HG03095 (cell line): ENCODE data around the gene AGPS.

Source experiments
- ATAC-seq: cut with Tn5 transposase; IDR thresholded peaks from one replicate; pipeline ENCODE4 v1.9.1; 2021; ENCODE audit warnings: moderate library complexity; ENCODE audit not compliant: unreplicated experiment

AGPS gene

GRCh38 chr2:177383935-177384334, 8.6 kb upstream of the AGPS start:
- ATAC-seq = no peak

- ATAC-seq = no peak
Observed at GRCh38 chr2:177385151-177385550, 7.4 kb upstream of the AGPS start.

GRCh38 chr2:177391822-177392372, 676 bp upstream of the AGPS start:
- ATAC-seq = no peak

- no peak for ATAC-seq
Observed at GRCh38 chr2:177393203-177393755, 706 bp downstream of the AGPS start.

GRCh38 chr2:177393824-177394593, 1.4 kb downstream of the AGPS start:
- no peak for ATAC-seq

- no peak for ATAC-seq
Observed at GRCh38 chr2:177394594-177394973, 2.0 kb downstream of the AGPS start.

GRCh38 chr2:177395351-177396065, 2.9 kb downstream of the AGPS start:
- ATAC-seq = no peak

- no peak for ATAC-seq
Observed at GRCh38 chr2:177396703-177397460, 4.3 kb downstream of the AGPS start.

- ATAC-seq = no peak
Observed at GRCh38 chr2:177397481-177398289, 5.1 kb downstream of the AGPS start.

GRCh38 chr2:177398290-177398683, 5.7 kb downstream of the AGPS start:
- ATAC-seq = no peak

- no peak for ATAC-seq
Observed at GRCh38 chr2:177398791-177399190, 6.2 kb downstream of the AGPS start.

- no peak for ATAC-seq
Observed at GRCh38 chr2:177399376-177399775, 6.8 kb downstream of the AGPS start.

- ATAC-seq = no peak
Observed at GRCh38 chr2:177400337-177400923, 7.9 kb downstream of the AGPS start.

GRCh38 chr2:177402096-177402495, 9.5 kb downstream of the AGPS start:
- no peak for ATAC-seq

GRCh38 chr2:177403838-177404237, 11.3 kb downstream of the AGPS start:
- ATAC-seq = no peak

- no peak for ATAC-seq
Observed at GRCh38 chr2:177404243-177404642, 11.7 kb downstream of the AGPS start.

GRCh38 chr2:177405029-177405692, 12.6 kb downstream of the AGPS start:
- ATAC-seq = no peak

GRCh38 chr2:177406182-177406581, 13.6 kb downstream of the AGPS start:
- ATAC-seq = no peak

- ATAC-seq = no peak
Observed at GRCh38 chr2:177407031-177407430, 14.5 kb downstream of the AGPS start.
